CD14-positive monocyte (primary cell): ENCODE measurements around the gene SLIT3. TPM values are rescaled to one million over a fixed set of nuclear protein-coding genes. Genes with fewer than 3 reads are reported as not detected.

Experiments
- DNase-seq, 3 donors: peaks; one replicate each; pipeline ENCODE4 v3.0.0-alpha.2; 2011 to 2022
- H2AFZ ChIP-seq: 2 replicates; pipeline ENCODE4 v1.6.0; 2012; ENCODE audit warnings: mild to moderate bottlenecking, low read depth, low read length, inconsistent platforms; ENCODE audit not compliant: insufficient read depth, poor library complexity, severe bottlenecking
- H3K27ac ChIP-seq, 2 donors: 1 replicate in 1 of 2; 2 replicates in 1 of 2; pipeline ENCODE4 v1.5.1; 2012 to 2013; ENCODE audit warnings: low read length in 2 of 2, control low read depth in 1 of 2, inconsistent platforms in 1 of 2, low read depth in 1 of 2, mild to moderate bottlenecking in 1 of 2
- H3K27me3 ChIP-seq, 2 donors: one replicate each; pipeline versions ENCODE4 v1.6.0 to v1.6.1; 2011 to 2013; ENCODE audit warnings: low read length in 2 of 2; ENCODE audit not compliant: control insufficient read depth in 2 of 2, insufficient read depth in 2 of 2
- H3K36me3 ChIP-seq, 2 donors: replicated peaks in 1 of 2; 1 replicate in 1 of 2; 2 replicates in 1 of 2; pipeline versions ENCODE4 v1.5.1 to v1.6.1; 2012 to 2013; ENCODE audit warnings: low read length in 2 of 2, control low read depth in 1 of 2, inconsistent platforms in 1 of 2, mild to moderate bottlenecking in 1 of 2; ENCODE audit not compliant: insufficient read depth in 2 of 2, control insufficient read depth in 1 of 2
- H3K4me1 ChIP-seq, 2 donors: 1 replicate in 1 of 2; 2 replicates in 1 of 2; pipeline versions ENCODE4 v1.5.1 to v1.6.1; 2012 to 2013; ENCODE audit warnings: low read length in 2 of 2, control low read depth in 1 of 2, inconsistent platforms in 1 of 2, mild to moderate bottlenecking in 1 of 2, moderate library complexity in 1 of 2; ENCODE audit not compliant: insufficient read depth in 2 of 2, control insufficient read depth in 1 of 2
- H3K4me2 ChIP-seq: replicated peaks from 2 replicates; pipeline ENCODE3; 2012; ENCODE audit warnings: low read length, moderate library complexity, mild to moderate bottlenecking; ENCODE audit not compliant: poor library complexity, severe bottlenecking; ENCODE audit errors: extremely low read depth
- H3K4me3 ChIP-seq, 3 experiments: fragments of 200-600 bp in 1 of 3; sonication (generic) in 1 of 3; replicated peaks in 1 of 3; 1 replicate in 2 of 3; 2 replicates in 1 of 3; pipeline ENCODE4 v1.5.1; 2011 to 2013; ENCODE audit warnings: low read length in 3 of 3, mild to moderate bottlenecking in 3 of 3, control low read depth in 2 of 3, low read depth in 2 of 3, inconsistent platforms in 1 of 3, moderate library complexity in 1 of 3
- H3K79me2 ChIP-seq: 2 replicates; pipeline ENCODE4 v1.6.0; 2012; ENCODE audit warnings: mild to moderate bottlenecking, control low read depth, inconsistent platforms, low read length, moderate library complexity; ENCODE audit not compliant: insufficient read depth
- H3K9ac ChIP-seq: 2 replicates; pipeline ENCODE4 v1.6.0; 2017; ENCODE audit warnings: low read length, mild to moderate bottlenecking; ENCODE audit not compliant: insufficient read depth, poor library complexity, severe bottlenecking
- H3K9me3 ChIP-seq, 2 donors: replicated peaks in 1 of 2; 1 replicate in 1 of 2; 2 replicates in 1 of 2; pipeline versions ENCODE4 v1.5.1 to v1.6.1; 2012 to 2013; ENCODE audit warnings: low read length in 2 of 2, control low read depth in 1 of 2; ENCODE audit not compliant: control insufficient read depth in 1 of 2, insufficient read depth in 1 of 2
- H4K20me1 ChIP-seq: 2 replicates; pipeline ENCODE4 v1.6.0; 2012; ENCODE audit warnings: mild to moderate bottlenecking, low read length, control low read depth, moderate library complexity; ENCODE audit not compliant: insufficient read depth
- H3K27ac Mint-ChIP-seq, 7 donors: one replicate each; pipeline ENCODE4 v1.8.0; 2020; ENCODE audit warnings: mild to moderate bottlenecking in 7 of 7, mixed read lengths in 7 of 7, moderate library complexity in 6 of 7, inconsistent platforms in 2 of 7
- H3K27me3 Mint-ChIP-seq, 3 donors: one replicate each; pipeline ENCODE4 v1.8.0; 2021 to 2022; ENCODE audit warnings: low read depth in 3 of 3, mild to moderate bottlenecking in 3 of 3, mixed read lengths in 3 of 3, moderate library complexity in 3 of 3, inconsistent platforms in 1 of 3
- H3K36me3 Mint-ChIP-seq, 2 donors: one replicate each; pipeline ENCODE4 v1.8.0; 2020; ENCODE audit warnings: mixed read lengths in 2 of 2, inconsistent platforms in 1 of 2, mild to moderate bottlenecking in 1 of 2
- H3K4me1 Mint-ChIP-seq: one replicate; pipeline ENCODE4 v1.8.0; 2020; ENCODE audit warnings: mild to moderate bottlenecking, mixed read lengths
- H3K4me3 Mint-ChIP-seq, 2 donors: one replicate each; pipeline ENCODE4 v1.8.0; 2020; ENCODE audit warnings: mild to moderate bottlenecking in 2 of 2, mixed read lengths in 2 of 2, moderate library complexity in 1 of 2
- H3K9me3 Mint-ChIP-seq, 7 donors: one replicate each; pipeline ENCODE4 v1.8.0; 2020 to 2022; ENCODE audit warnings: mixed read lengths in 7 of 7, mild to moderate bottlenecking in 6 of 7, moderate library complexity in 6 of 7, inconsistent platforms in 2 of 7
- CTCF ChIP-seq: fragments of 200-600 bp; IDR thresholded peaks from one replicate; pipeline ENCODE4 v1.8.0; 2022; ENCODE audit warnings: antibody characterized with exemption, mild to moderate bottlenecking
- WGBS: methylation state at CpG from one replicate; pipeline ENCODE4 v1.1.5; 2013; ENCODE audit warnings: missing lambda C conversion rate; ENCODE audit not compliant: insufficient coverage; 5-methylcytosine and 5-hydroxymethylcytosine counted together
- intact Hi-C, 2 donors: fragments of 100-400 bp; cut with micrococcal nuclease; formaldehyde crosslinking; loops; one replicate each; pipeline versions ENCODE4 v1.15.0 to v1.15.1; 2023
- polyA plus RNA-seq, 3 donors: library from polyadenylated mRNA; depleted of rRNA in 1 of 3; unstranded in 2 of 3; stranded (reverse) in 1 of 3; fragments of 300-500 nt in 2 of 3; fragments of >200 nt in 1 of 3; fragmentation: Illumina TruSeq in 2 of 3; gene quantifications; 1 replicate in 2 of 3; 2 replicates in 1 of 3; pipeline ENCODE4 v1.2.3, GENCODE V29; 2012 to 2021

The SLIT3 gene
- polyA plus RNA-seq, 3 donors, result not detected

GRCh38 chr5:169294621-169295020 lies 6.3 kb downstream of the SLIT3 start:
- H3K4me3 ChIP-seq, result no peak overlapping the region
- no peaks in the 10 kb centered on the region for H3K79me2 ChIP-seq
- 89% methylated on average over 3 of the region's 6 CpGs for WGBS
- peaks cover 5 to 8% of the 10 kb centered on the region in 2 donors for H3K27me3 ChIP-seq
- no peak overlapping the region for H3K9ac ChIP-seq
- Mint-ChIP-seq H3K27ac (no peak overlapping the region), H3K27me3 (peaks cover 14 to 19% (median 15%) of the 10 kb centered on the region in 3 donors), H3K4me3 (no peak overlapping the region), H3K4me1 (no peaks in the 10 kb centered on the region), H3K36me3 (no peaks in the 10 kb centered on the region), H3K9me3 (no peaks in the 10 kb centered on the region)
- DNase-seq, result no peak
- TF ChIP-seq CTCF, result no peak
- no peaks in the 10 kb centered on the region for H3K4me1 ChIP-seq
- intact Hi-C loops, result no loop called here
- no peak overlapping the region for H2AFZ ChIP-seq
- H3K9me3 ChIP-seq, result no peaks in the 10 kb centered on the region
- H3K27ac ChIP-seq, result no peak overlapping the region
- H3K4me2 ChIP-seq, result no peak overlapping the region
- H4K20me1 ChIP-seq, result no peaks in the 10 kb centered on the region
- H3K36me3 ChIP-seq, result no peaks in the 10 kb centered on the region

GRCh38 chr5:169291877-169292276 lies 9.1 kb downstream of the SLIT3 start:
- H3K27me3 Mint-ChIP-seq, result peaks cover 2 to 6% (median 6%) of the 10 kb centered on the region in 3 donors
- Histone ChIP-seq H3K79me2 (no peaks in the 10 kb centered on the region), H3K4me1 (no peaks in the 10 kb centered on the region), H3K9me3 (no peaks in the 10 kb centered on the region), H3K4me3 (no peak overlapping the region), H3K27ac (no peak overlapping the region), H3K4me2 (no peak overlapping the region), H3K9ac (no peak overlapping the region), H3K27me3 (no peaks in the 10 kb centered on the region), H2AFZ (no peak overlapping the region), H4K20me1 (no peaks in the 10 kb centered on the region), H3K36me3 (no peaks in the 10 kb centered on the region)
- WGBS, result 100% methylated on average over 1 of the region's 4 CpGs
- intact Hi-C loops, result no loop called here
- H3K4me3 Mint-ChIP-seq, result no peak overlapping the region
- no peaks in the 10 kb centered on the region for H3K4me1 Mint-ChIP-seq
- no peak overlapping the region for H3K27ac Mint-ChIP-seq
- no peaks in the 10 kb centered on the region for H3K9me3 Mint-ChIP-seq
- no peak for DNase-seq
- no peak for TF ChIP-seq CTCF
- no peaks in the 10 kb centered on the region for H3K36me3 Mint-ChIP-seq
